Muscle layer of duodenum (tissue), 2 donors: ENCODE measurements around the gene FYB1.

Experiments used
- H3K27ac ChIP-seq: one replicate; pipeline ENCODE4 v1.7.0; 2013; ENCODE audit warnings: mild to moderate bottlenecking, low read length
- H3K27me3 ChIP-seq: one replicate; pipeline ENCODE4 v1.7.0; 2013; ENCODE audit warnings: low read depth, mild to moderate bottlenecking, control low read depth, low read length
- H3K36me3 ChIP-seq, 2 donors: one replicate each; pipeline ENCODE4 v1.7.0; 2013; ENCODE audit warnings: low read length in 2 of 2, control low read depth in 1 of 2, mild to moderate bottlenecking in 1 of 2; ENCODE audit not compliant: insufficient read depth in 2 of 2, control insufficient read depth in 1 of 2
- H3K4me1 ChIP-seq, 2 donors: one replicate each; pipeline ENCODE4 v1.7.0; 2013; ENCODE audit warnings: low read length in 2 of 2, mild to moderate bottlenecking in 2 of 2, control low read depth in 1 of 2, moderate library complexity in 1 of 2; ENCODE audit not compliant: insufficient read depth in 2 of 2, control insufficient read depth in 1 of 2
- H3K4me3 ChIP-seq, 2 donors: one replicate each; pipeline ENCODE4 v1.7.0; 2013; ENCODE audit warnings: low read length in 2 of 2, low read depth in 1 of 2, mild to moderate bottlenecking in 1 of 2
- H3K9me3 ChIP-seq, 2 donors: one replicate each; pipeline ENCODE4 v1.7.0; 2013; ENCODE audit warnings: low read length in 2 of 2, control low read depth in 1 of 2, mild to moderate bottlenecking in 1 of 2; ENCODE audit not compliant: control insufficient read depth in 1 of 2
- donor health status: healthy.

Gene FYB1

GRCh38 chr5:39202597-39203274 is 16.6 kb downstream of the FYB1 start:
- Histone ChIP-seq H3K27ac (peak overlapping the region; percentile 59), H3K27me3 (no peaks in the 10 kb centered on the region), H3K36me3 (no peaks in the 10 kb centered on the region), H3K4me3 (no peak overlapping the region), H3K9me3 (no peaks in the 10 kb centered on the region), H3K4me1 (no peaks in the 10 kb centered on the region)

DNA sequence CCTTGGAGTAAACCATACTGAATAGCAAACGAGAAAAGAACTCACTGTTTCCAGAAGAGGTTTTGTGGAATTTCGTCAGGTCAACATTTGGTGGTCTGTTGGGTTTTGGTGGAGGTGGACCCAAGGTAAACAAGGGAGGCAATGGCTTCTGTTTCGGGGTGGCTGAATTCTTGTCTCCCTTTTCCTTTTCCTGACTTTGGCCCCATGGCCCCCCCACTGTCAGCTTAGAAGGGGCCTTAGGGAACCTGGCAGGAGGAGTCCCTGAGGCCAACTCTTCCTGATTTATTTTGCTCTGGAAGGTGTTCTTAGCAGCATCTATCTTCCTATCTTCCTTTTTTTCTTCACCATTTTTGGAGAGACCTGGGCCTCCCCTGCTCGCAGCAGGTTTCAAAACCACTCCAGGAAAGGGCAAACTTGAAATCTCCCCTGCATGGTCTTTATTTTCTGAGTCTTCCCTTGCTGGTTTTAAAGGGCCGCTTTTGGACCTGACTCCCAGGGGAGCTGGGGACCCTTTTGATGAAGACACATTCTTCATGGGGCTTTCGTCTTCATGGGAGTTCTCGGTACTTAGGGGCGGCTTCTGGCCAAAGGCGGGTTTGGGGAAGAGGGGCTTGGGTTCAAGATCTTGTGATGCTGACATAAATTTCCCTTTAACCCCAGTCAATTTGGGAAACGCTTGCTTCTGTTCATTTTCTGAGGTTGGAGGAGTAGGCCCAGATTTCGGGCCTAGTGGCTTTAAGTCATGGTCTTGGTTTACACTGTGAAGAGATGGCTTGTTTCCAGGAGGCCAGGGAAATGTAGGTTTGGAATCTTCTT is 17.4 kb downstream of the FYB1 start:
- no peaks in the 10 kb centered on the region for H3K27me3 ChIP-seq
- H3K27ac ChIP-seq, result peak overlapping the region; percentile 59
- H3K4me1 ChIP-seq, result no peaks in the 10 kb centered on the region
- H3K36me3 ChIP-seq, result no peaks in the 10 kb centered on the region
- H3K9me3 ChIP-seq, result no peaks in the 10 kb centered on the region
- peak overlapping the region in 1 of 2 donors; percentile 23 for H3K4me3 ChIP-seq

DNA sequence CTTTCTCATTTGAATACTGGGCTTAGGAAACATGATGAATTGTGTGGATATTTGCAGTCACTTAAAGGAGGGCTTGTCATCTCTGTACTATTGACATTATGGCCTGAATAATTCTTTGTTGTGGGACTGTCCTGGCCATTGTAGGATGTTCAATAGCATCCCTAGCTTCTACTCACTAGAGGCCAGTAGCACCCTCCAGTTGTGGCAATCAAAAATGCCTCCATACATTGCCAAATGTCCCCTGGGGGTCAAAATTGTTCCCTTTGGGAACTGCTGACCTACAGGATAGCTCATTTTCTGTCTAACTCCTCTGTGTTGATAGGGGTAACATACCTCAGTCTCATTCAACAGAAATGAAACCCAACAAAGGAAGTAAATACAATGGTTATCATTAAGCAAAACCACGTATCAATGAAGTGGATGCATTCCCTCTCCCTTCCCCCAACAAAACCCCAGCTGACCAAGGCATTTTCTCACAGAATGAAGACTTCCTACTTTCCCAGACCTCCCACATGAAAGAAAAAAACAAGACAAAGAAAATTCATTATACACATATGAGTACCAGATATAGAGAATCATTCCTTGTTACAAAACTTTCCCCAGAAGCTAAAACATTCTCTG is 18.1 kb downstream of the FYB1 start:
- Histone ChIP-seq H3K27me3 (no peaks in the 10 kb centered on the region), H3K9me3 (no peaks in the 10 kb centered on the region), H3K36me3 (no peaks in the 10 kb centered on the region), H3K4me3 (peak overlapping the region in 1 of 2 donors; percentile 23), H3K27ac (peak overlapping the region; percentile 33), H3K4me1 (no peaks in the 10 kb centered on the region)

- no peaks in the 10 kb centered on the region for H3K4me1 ChIP-seq
- H3K4me3 ChIP-seq, result peak overlapping the region in 1 of 2 donors; percentile 27
- no peaks in the 10 kb centered on the region for H3K9me3 ChIP-seq
- H3K27me3 ChIP-seq, result no peaks in the 10 kb centered on the region
- no peaks in the 10 kb centered on the region for H3K36me3 ChIP-seq
- H3K27ac ChIP-seq, result no peak overlapping the region
Observed at GRCh38 chr5:39200081-39200480, 19.3 kb downstream of the FYB1 start.

DNA sequence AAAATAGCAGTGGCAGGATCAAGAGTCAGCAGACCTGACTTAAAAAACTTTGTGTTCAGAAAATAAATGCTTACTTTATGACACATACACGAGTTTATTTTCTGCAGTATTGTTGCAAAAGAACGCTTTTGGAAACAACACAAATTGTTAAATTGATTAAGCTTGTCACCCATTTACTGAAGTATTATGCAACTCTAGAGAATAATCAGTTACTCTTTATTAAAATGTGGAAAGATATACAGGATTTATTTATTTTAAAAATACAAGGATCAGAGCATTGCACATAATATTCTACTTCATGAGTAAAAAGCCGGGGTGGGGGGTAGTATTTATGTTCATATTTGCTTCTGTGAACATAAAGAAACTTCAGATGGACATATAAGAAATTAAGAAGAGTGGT is 20.0 kb downstream of the FYB1 start:
- peak overlapping the region; percentile 16 for H3K27ac ChIP-seq
- H3K9me3 ChIP-seq, result no peaks in the 10 kb centered on the region
- no peak overlapping the region for H3K4me3 ChIP-seq
- H3K27me3 ChIP-seq, result no peaks in the 10 kb centered on the region
- no peaks in the 10 kb centered on the region for H3K36me3 ChIP-seq
- no peaks in the 10 kb centered on the region for H3K4me1 ChIP-seq

GRCh38 chr5:39198127-39198526 is 21.2 kb downstream of the FYB1 start:
- Histone ChIP-seq H3K4me1 (no peaks in the 10 kb centered on the region), H3K27ac (no peak overlapping the region), H3K36me3 (no peaks in the 10 kb centered on the region), H3K9me3 (no peaks in the 10 kb centered on the region), H3K4me3 (no peak overlapping the region), H3K27me3 (no peaks in the 10 kb centered on the region)

DNA sequence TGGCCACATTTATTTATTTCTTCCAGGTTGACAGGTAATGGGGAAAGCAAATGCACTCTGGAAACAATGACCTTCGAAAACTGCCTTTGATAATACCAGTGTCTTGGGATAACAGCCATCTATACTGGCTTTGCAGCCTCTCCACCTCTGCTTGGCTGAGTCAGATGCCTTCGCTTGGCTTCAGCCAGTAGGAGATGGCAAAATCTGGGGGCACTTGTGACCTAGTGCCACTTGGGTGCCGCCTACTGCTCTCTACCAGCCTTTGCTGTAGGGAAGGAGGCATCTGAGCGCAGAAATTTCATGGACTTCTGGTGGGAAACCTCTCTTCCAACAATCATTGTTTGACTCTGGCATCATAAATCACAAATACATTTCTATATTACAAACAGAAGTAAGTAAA is 21.8 kb downstream of the FYB1 start:
- no peaks in the 10 kb centered on the region for H3K9me3 ChIP-seq
- H3K36me3 ChIP-seq, result no peaks in the 10 kb centered on the region
- no peak overlapping the region for H3K27ac ChIP-seq
- H3K4me1 ChIP-seq, result no peaks in the 10 kb centered on the region
- H3K4me3 ChIP-seq, result no peak overlapping the region
- H3K27me3 ChIP-seq, result no peaks in the 10 kb centered on the region

DNA sequence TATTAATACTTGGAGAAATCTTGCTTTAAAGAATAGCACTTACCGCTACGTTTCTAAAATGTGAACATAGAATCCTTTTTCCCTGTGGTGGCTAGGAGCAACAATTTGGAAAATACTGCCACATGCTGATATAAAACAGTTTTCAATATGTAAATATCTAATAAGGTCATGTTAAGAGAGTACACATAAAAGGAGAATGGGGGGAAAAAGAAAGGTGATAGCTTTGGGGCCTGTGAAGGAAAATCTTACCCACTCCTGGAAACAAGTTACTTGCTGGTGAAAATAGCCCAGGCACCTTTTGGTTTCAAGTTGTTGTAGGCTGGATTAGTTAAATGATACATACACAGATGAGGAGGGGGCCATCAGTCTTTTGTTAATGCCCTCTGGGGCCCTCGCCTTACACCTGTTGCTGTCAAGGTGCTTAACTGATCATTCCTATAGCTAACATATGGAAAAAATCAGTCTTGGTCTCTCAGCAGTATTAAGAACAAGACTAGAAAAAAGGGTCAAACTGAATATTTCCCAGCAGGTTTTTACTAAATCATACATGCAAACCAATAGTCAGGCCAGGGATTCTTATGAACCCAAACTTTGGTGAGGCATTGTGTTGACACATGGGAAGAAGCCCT is 24.1 kb downstream of the FYB1 start:
- no peak overlapping the region for H3K4me3 ChIP-seq
- H3K27me3 ChIP-seq, result no peaks in the 10 kb centered on the region
- no peaks in the 10 kb centered on the region for H3K36me3 ChIP-seq
- no peaks in the 10 kb centered on the region for H3K9me3 ChIP-seq
- no peak overlapping the region for H3K27ac ChIP-seq
- no peaks in the 10 kb centered on the region for H3K4me1 ChIP-seq

DNA sequence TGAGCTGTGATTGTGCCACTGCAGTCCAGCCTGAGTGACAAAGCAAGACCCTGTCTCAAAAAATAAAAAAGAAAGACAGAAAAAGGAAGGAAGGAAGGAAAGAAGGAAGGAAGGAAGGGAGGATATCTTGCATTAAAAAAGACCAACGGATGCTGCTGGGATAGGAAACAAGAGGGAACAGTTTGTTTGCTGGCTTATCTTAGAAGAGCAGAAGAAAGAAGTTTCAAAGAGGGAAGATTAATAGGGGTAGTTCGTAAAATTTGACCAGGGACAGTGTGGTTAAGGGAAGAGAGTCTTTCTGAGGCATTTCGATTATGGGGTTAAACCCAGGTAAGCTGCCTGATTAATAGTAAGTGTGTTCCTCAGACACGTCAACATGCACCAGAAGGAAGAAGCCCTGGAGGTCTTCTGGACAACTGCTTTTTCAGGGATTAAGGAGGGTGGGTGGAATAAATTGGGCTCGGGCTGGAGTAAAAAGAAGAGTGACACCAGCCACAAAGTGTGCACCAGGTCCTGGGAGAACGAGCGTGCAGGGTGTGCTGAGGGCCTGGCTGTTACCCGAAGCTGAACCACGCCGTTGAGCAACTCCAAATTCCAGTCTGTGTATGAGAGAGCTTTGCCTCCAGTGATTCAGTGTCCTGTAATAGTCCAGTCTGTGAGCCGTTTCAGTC is 24.8 kb downstream of the FYB1 start:
- Histone ChIP-seq H3K9me3 (no peaks in the 10 kb centered on the region), H3K27me3 (no peaks in the 10 kb centered on the region), H3K36me3 (no peaks in the 10 kb centered on the region), H3K4me1 (no peaks in the 10 kb centered on the region), H3K27ac (no peak overlapping the region), H3K4me3 (no peak overlapping the region)

DNA sequence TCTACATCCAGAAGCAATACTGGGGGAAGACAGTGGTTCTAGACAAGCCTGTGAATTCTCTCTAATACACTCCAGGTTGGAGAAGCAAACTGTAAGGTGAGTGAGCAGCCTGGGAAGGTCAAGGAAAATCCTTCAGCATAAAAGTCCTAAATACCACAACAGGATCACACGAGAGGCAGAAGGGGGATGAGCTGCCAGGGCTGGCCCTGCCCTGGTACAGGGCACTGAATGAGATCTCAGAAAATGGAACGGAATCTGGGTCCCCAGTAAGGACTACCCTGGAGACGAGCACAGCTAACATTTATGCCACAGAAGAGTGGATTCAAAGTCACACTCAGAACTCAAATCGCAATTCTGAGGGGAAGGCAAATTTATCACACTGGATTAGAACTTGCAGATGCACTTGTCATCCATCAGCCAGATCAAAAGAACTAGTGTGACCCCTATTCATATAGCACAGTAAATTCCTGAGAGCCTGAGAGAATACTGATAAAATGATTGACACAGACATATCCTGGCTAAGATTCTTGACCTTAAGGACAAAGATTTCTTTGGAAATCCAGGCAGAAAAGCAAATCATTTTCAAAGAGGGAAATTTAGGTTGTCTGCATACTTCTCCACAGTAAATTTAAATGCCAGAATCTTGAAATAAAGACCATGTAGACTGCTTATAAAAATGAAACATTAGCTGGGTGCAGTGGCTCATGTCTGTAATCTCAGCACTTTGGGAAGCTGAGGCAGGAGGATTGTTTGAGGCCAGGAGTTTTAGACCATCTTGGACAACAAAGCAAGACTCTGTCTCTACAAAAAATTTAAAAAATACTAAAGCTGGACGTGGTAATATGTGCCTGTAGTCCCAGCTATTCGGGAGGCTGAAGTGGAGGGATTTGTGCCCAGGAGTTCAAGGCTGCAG is 25.6 kb downstream of the FYB1 start:
- H3K27ac ChIP-seq, result no peak overlapping the region
- no peak overlapping the region for H3K4me3 ChIP-seq
- H3K4me1 ChIP-seq, result no peaks in the 10 kb centered on the region

More for the DNA sequence above, 25.6 kb downstream of the FYB1 start:
- H3K36me3 ChIP-seq, result no peaks in the 10 kb centered on the region
- H3K27me3 ChIP-seq, result no peaks in the 10 kb centered on the region
- H3K9me3 ChIP-seq, result no peaks in the 10 kb centered on the region
